C4-2B (cell line): ENCODE results near the gene BTNL3.
"Not testable (repeated sequence)": the region's sequence is repeated elsewhere in the genome, so short reads cannot be mapped to it uniquely, and the experiment has no call there.

Source experiments
- CTCF ChIP-seq: fragments of 450-650 bp; conservative IDR thresholded peaks from 2 replicates; pipeline ENCODE4 v1.5.1; 2017; ENCODE audit warnings: mild to moderate bottlenecking
- ZFX ChIP-seq: fragments of 450-650 bp; IDR thresholded peaks from 2 replicates; pipeline ENCODE4 v1.6.1; 2017

- TF ChIP-seq CTCF, ZFX: not testable (repeated sequence)
These were observed 57.2 kb downstream of the BTNL3 start for GRCh38 chr5:181045857-181046256.
